Psoas muscle (tissue), 8 donors: Measurements from ENCODE around the gene NDUFS8. TPM values are rescaled to one million over a fixed set of nuclear protein-coding genes. Genes with fewer than 3 reads are reported as not detected.

Experiments
- ATAC-seq, 4 donors: fragments of 200-7000 bp; cut with Tn5 transposase; one replicate each; pipeline ENCODE4 v1.9.1; 2020; ENCODE audit warnings: moderate library complexity in 3 of 4, mild to moderate bottlenecking in 2 of 4
- DNase-seq, 2 donors: peaks; one replicate each; pipeline ENCODE4 v3.0.0-alpha.2; 2020
- H3K27ac ChIP-seq: fragments of 200-600 bp; one replicate; pipeline ENCODE4 v1.8.0; 2022
- H3K27me3 ChIP-seq, 3 donors: fragments of 200-600 bp in 1 of 3; one replicate each; pipeline versions ENCODE4 v1.6.1 to v1.8.0; 2013 to 2022; ENCODE audit warnings: low read length in 2 of 3, mild to moderate bottlenecking in 2 of 3, moderate library complexity in 1 of 3; ENCODE audit not compliant: insufficient read depth in 3 of 3
- H3K36me3 ChIP-seq, 2 donors: fragments of 200-600 bp in 1 of 2; one replicate each; pipeline versions ENCODE4 v1.6.1 to v1.8.0; 2013 to 2022; ENCODE audit warnings: low read depth in 1 of 2, mild to moderate bottlenecking in 1 of 2, moderate library complexity in 1 of 2; ENCODE audit not compliant: insufficient read depth in 1 of 2
- H3K4me1 ChIP-seq: fragments of 200-600 bp; one replicate; pipeline ENCODE4 v1.8.0; 2022
- H3K4me3 ChIP-seq: fragments of 200-600 bp; one replicate; pipeline ENCODE4 v1.8.0; 2022; ENCODE audit warnings: mild to moderate bottlenecking
- H3K9me3 ChIP-seq: fragments of 200-600 bp; one replicate; pipeline ENCODE4 v1.8.0; 2022
- WGBS, 3 donors: extraction: QIAGEN DNeasy Blood & Tissue Kit; methylation state at CpG; one replicate each; pipeline versions ENCODE4 v1.1.6 to v1.1.7; 2013; 5-methylcytosine and 5-hydroxymethylcytosine counted together
- intact Hi-C, 2 donors: fragments of 100-400 bp; cut with DNase I; formaldehyde crosslinking; loops; one replicate each; pipeline versions ENCODE4 v1.11.0 to v1.14.2; 2022
- polyA plus RNA-seq, 3 donors: library from polyadenylated mRNA; stranded (reverse); fragments of 200-250 nt; gene quantifications; one replicate each; pipeline ENCODE4 v1.2.3, GENCODE V29; 2013
- total RNA-seq, 4 donors: library from RNA; stranded (reverse); fragmentation: NEBNext Ultra II Directional in 2 of 4; extraction: Animal tissue kit (Norgen Biotek cat#: 25700) in 2 of 4; gene quantifications; one replicate each; pipeline versions ENCODE4 v1.2.1 to v1.2.4, GENCODE V29; 2021 to 2023
- TF ChIP-seq, protein P1 (sequence below): fragments of 200-600 bp; IDR thresholded peaks from one replicate; pipeline ENCODE4 v1.8.0; 2022; ENCODE audit warnings: antibody characterized with exemption
- donor health status: healthy with polysubstance abuse.
- donor health status: DM: no; HTN: no; CAD: no; lungs with moderate emphysema.
- donor health status: Bipolar disorder and iron deficiency.
- donor health status: healthy.
- donor health status: DM: yes; HTN: yes; CAD: no.
- donor health status: DM: no; HTN: no; CAD: no.
- donor health status: DM: no; HTN: no; CAD: no.
- donor health status: DM: yes; HTN: yes; CAD: no.

Gene NDUFS8
- total and polyA plus RNA-seq, 7 donors: 193 to 390 (median 257) TPM

DNA sequence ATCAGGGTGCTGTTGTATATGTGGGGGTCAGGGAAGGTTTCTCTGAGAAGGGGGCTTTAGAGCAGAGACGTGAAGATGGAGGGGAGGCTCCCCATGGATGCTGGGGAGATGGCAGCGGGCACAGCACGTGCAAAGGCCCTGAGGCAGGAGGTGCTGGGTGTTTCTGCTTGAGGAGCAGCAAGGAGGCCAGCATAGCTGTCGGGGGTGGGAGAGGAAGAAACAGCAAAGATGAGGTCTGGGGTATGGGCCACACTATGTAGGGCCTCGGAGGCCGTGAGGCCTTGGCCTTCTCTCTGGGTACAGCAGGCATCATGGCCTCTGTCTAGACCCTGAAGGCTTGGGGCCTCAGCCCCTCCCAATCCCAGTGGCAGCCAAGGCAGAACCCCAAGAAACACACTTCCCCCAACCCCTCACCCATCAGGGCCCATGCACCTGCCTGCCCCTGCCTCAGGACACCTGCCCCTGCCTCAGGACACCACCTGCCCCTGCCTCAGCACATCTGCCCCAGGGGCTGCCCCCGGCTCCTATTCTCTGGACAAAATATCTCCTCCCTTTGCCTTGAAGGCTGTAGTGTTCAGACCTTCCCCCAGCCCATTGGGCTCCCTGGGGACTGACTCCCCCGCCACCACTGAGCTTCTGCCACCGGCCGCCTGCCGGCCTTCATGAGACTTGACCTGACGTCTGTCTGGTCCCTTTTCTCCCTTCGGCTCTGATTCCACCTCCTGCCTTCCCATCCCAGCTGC lies 14.1 kb upstream of the NDUFS8 start:
- Histone ChIP-seq H3K4me3 (no peak overlapping the region), H3K27me3 (no peaks in the 10 kb centered on the region), H3K9me3 (no peaks in the 10 kb centered on the region), H3K4me1 (no peaks in the 10 kb centered on the region), H3K36me3 (no peaks in the 10 kb centered on the region), H3K27ac (no peak overlapping the region)
- ATAC-seq (no peak), DNase-seq (no peak)
- TF ChIP-seq, protein P1, sequence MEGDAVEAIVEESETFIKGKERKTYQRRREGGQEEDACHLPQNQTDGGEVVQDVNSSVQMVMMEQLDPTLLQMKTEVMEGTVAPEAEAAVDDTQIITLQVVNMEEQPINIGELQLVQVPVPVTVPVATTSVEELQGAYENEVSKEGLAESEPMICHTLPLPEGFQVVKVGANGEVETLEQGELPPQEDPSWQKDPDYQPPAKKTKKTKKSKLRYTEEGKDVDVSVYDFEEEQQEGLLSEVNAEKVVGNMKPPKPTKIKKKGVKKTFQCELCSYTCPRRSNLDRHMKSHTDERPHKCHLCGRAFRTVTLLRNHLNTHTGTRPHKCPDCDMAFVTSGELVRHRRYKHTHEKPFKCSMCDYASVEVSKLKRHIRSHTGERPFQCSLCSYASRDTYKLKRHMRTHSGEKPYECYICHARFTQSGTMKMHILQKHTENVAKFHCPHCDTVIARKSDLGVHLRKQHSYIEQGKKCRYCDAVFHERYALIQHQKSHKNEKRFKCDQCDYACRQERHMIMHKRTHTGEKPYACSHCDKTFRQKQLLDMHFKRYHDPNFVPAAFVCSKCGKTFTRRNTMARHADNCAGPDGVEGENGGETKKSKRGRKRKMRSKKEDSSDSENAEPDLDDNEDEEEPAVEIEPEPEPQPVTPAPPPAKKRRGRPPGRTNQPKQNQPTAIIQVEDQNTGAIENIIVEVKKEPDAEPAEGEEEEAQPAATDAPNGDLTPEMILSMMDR: no peak
- 63 to 74% (median 65%) methylated on average over 13 of the region's 13 CpGs for WGBS, 3 donors
- intact Hi-C loops: no loop called here

- no peaks in the 10 kb centered on the region for H3K36me3 ChIP-seq
- TF ChIP-seq, protein P1: no peak
- H3K9me3 ChIP-seq: no peaks in the 10 kb centered on the region
- ATAC-seq: no peak
- WGBS, 3 donors: 52 to 60% (median 53%) methylated on average over 15 to 16 of the region's 16 CpGs
- DNase-seq: no peak
- no peak overlapping the region for H3K4me3 ChIP-seq
- H3K27ac ChIP-seq: no peak overlapping the region
- H3K4me1 ChIP-seq: no peaks in the 10 kb centered on the region
- no peaks in the 10 kb centered on the region for H3K27me3 ChIP-seq
- intact Hi-C loops: no loop called here
Measured at GRCh38 chr11:68016904-68017817, 13.3 kb upstream of the NDUFS8 start.

DNA sequence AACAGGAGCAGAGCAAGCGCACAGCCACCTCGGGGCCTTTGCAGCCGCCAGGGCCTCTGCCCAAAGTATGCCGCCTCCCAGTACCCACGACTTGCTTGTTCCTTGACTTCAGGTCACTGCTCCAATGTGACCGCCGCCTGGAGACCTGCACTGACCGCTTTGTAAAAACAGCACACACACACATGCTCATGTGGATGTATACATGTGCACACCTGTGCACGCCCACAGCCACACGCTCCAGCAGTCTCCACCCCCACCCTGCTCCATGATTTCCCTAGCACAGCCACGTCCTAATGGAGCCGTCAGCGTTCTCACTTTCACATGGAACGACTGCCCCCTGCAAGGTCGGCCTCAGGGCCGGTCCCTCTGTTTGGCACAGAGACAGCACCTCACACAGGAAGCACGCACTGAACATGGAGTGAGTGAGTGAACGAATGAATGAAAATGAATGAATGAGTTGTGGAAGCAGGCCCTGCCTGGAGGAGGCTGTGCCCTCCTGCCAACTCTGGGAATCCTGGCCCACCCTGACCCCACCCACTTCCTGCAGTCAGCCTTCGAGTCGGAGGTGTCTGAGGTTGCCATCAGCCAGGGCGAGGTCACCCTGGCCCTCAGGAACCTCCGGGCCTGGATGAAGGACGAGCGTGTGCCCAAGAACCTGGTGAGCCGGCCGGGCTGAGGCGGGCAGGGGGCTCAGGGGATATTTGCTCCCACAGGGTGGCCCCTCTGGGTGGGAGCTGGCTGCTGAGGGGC lies 12.3 kb upstream of the NDUFS8 start:
- 76 to 78% (median 77%) methylated on average over 27 of the region's 27 CpGs for WGBS, 3 donors
- Histone ChIP-seq H3K36me3 (no peaks in the 10 kb centered on the region), H3K9me3 (no peaks in the 10 kb centered on the region), H3K4me1 (no peaks in the 10 kb centered on the region), H3K27ac (no peak overlapping the region), H3K4me3 (no peak overlapping the region), H3K27me3 (no peaks in the 10 kb centered on the region)
- ATAC-seq (no peak), DNase-seq (no peak)
- intact Hi-C loops: no loop called here
- TF ChIP-seq, protein P1: no peak

GRCh38 chr11:68018730-68019190 lies 11.7 kb upstream of the NDUFS8 start:
- intact Hi-C loops: no loop called here
- 82 to 92% (median 88%) methylated on average over 18 of the region's 18 CpGs for WGBS, 3 donors

More at GRCh38 chr11:68018730-68019190, 11.7 kb upstream of the NDUFS8 start:
- ATAC-seq (no peak), DNase-seq (no peak)
- TF ChIP-seq, protein P1: no peak
- no peaks in the 10 kb centered on the region for H3K36me3 ChIP-seq
- H3K27me3 ChIP-seq: no peaks in the 10 kb centered on the region
- no peak overlapping the region for H3K4me3 ChIP-seq
- no peaks in the 10 kb centered on the region for H3K9me3 ChIP-seq
- H3K4me1 ChIP-seq: no peaks in the 10 kb centered on the region
- H3K27ac ChIP-seq: no peak overlapping the region
